Right ventricle myocardium inferior (tissue), 1 donor: ENCODE data around the gene ABCD1. TPM values are rescaled to one million over a fixed set of nuclear protein-coding genes. Genes with fewer than 3 reads are reported as not detected.

ENCODE experiments used
- ATAC-seq: fragments of 200-7000 bp; cut with Tn5 transposase; one replicate; pipeline ENCODE4 v1.9.1; 2020; ENCODE audit warnings: mild to moderate bottlenecking, moderate library complexity
- DNase-seq: peaks from one replicate; pipeline ENCODE4 v3.0.0; 2021; ENCODE audit errors: missing footprints
- intact Hi-C: fragments of 100-400 bp; cut with DNase I; formaldehyde crosslinking; loops from one replicate; pipeline ENCODE4 v1.11.0; 2022
- total RNA-seq: library from RNA; stranded (reverse); fragmentation: NEBNext Ultra II Directional; extraction: Animal tissue kit (Norgen Biotek cat#: 25700); gene quantifications from one replicate; pipeline ENCODE4 v1.2.1, GENCODE V29; 2021
- donor health status: DM: no; HTN: yes; CAD: no; lungs with severe emphysema.

The ABCD1 gene
- total RNA-seq, 1 donor from 2014 or later = 16.4 TPM

DNA sequence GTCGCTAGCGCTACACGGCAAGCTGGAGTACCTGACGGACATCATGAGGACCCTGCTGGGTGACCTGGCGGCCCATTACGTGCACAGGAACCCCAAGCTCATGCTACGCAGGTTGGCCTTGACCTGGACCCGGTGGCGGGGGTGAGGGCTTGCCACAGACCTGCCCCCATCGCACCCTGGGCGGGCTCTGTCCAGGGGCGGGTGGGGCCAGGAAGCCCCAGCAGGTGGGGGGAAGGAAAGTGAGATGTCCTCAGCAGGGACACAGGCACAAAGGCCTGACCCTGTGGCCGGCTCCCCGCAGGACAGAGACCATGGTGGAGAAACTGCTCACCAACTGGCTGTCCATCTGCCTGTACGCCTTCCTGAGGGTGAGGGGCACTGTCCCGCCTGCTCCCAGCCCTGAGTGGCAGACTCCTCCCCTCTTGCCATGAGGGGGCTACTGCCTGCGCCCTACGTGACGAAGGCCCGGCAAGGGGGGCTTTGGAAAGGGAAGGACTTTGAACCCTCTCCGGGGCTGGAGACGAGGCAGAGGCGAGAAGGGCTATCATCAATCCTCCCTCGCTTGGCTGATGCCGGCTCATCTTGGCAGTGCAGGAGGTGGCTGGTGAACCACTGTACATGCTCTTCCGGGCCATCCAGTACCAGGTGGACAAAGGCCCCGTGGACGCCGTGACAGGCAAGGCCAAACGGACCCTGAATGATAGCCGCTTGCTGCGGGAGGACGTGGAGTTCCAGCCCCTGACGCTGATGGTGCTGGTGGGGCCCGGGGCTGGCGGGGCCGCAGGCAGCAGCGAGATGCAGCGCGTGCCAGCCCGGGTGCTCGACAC, 50.9 kb downstream of the ABCD1 start:
- intact Hi-C loops = no loop called here
- no peak for ATAC-seq
- DNase-seq = peak; percentile 48

DNA sequence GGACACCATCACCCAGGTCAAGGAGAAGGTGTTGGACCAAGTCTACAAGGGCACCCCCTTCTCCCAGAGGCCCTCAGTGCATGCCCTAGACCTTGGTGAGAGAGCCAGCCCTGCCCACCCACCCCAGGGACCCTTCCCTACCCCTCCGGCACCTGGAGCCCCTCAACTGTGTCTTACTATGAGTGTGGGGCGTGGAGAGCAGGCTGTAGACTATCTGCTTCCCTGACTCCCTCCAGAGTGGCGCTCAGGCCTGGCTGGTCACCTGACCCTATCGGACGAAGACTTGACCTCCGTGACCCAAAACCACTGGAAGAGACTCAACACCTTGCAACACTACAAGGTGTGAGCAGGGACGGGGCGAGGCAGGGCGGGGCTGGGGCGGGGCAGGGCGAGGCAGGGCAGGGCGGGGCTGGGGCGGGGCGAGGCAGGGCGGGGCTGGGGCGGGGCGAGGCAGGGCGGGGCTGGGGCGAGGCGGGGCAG, 51.5 kb downstream of the ABCD1 start:
- ATAC-seq = no peak
- DNase-seq = peak; percentile 16
- intact Hi-C loops = no loop called here

DNA sequence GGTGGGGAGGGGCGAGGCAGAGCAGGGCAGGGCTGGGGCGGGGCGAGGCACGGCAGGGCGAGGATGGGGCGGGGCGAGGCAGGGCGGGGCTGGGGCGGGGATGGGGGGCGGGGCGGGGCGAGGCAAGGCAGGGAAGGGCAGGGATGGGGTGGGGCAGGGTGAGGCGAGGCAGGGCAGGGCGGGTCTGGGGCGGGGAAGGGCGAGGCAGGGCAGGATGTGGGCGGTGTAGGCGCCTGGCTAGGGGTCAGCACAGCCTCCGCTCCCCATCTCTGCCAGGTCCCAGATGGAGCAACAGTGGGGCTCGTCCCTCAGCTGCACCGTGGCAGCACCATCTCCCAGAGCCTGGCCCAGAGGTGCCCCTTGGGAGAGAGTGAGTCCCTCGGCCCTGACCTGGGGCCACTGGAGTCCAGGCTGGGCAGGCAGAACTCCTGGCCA, 52.0 kb downstream of the ABCD1 start:
- DNase-seq (peak; percentile 9), ATAC-seq (no peak)
- intact Hi-C loops = no loop called here

DNA sequence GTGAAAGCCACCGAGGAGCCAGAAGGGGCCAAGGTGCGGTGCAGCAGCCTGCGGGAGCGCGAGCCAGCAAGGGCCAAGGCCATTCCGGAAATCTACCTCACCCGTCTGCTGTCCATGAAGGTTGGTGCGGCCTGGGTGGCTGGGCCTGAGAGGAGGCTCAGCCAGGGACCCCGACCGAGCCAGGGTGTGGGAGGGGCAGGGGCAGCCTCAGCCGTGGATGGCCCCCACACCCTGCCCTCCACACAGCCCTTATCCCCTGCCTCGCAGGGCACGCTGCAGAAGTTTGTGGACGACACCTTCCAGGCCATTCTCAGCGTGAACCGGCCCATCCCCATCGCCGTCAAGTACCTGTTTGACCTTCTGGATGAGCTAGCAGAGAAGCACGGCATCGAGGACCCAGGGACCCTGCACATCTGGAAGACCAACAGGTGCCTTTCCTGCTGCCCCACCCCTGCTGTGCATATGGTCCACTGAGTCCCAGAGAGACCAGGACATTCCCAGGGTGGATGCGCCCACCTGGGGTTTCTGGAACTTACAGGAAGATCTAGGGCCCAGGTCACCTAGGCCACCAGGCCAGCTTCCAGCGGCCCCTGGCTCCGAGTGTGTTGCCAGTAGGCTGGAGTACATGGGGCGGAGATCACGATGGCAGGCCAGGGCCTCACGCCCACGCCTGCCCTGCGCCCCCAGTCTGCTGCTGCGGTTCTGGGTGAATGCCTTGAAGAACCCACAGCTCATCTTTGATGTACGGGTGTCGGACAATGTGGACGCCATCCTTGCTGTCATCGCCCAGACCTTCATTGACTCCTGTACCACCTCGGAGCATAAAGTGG, 52.8 kb downstream of the ABCD1 start:
- DNase-seq (peak; percentile 4), ATAC-seq (no peak)
- intact Hi-C loops = no loop called here

DNA sequence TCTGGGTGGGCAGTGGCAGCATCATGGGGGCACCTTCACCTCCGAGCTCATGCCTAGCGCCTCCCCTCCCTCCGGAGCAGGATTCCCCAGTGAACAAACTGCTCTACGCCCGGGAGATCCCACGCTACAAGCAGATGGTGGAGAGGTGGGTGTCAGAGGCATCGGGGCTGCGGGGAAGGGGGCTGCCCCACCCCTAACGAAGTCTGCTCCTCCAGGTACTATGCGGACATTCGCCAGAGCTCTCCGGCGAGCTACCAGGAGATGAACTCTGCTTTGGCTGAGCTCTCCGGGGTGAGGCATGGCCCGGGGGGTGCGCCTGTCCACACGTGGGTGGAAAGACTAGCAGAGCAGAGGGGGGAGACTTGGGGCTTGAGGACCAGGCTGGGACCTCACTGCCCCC, 53.5 kb downstream of the ABCD1 start:
- DNase-seq = peak; percentile 11
- no peak for ATAC-seq
- intact Hi-C loops = no loop called here

DNA sequence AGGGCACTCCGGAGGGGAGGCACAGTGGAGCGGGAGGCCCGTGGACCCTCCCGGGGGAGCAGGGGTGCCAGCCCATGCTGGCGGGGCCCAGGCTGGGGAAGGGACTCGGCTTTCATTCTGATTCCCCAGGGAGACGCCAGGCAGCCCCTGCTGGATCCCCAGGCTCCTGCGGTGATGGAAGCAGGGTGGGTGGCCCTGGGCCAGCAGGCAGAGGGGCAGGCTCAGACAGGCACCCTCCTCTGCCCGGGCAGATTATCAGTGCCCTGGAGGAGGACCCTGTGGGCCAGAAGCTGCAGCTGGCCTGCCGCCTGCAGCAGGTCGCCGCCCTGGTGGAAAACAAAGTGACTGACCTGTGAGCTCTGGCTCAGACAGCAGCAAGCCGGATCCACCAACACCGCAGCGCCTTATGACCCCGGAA, 54.0 kb downstream of the ABCD1 start:
- ATAC-seq (no peak), DNase-seq (peak; percentile 13)
- intact Hi-C loops = no loop called here

DNA sequence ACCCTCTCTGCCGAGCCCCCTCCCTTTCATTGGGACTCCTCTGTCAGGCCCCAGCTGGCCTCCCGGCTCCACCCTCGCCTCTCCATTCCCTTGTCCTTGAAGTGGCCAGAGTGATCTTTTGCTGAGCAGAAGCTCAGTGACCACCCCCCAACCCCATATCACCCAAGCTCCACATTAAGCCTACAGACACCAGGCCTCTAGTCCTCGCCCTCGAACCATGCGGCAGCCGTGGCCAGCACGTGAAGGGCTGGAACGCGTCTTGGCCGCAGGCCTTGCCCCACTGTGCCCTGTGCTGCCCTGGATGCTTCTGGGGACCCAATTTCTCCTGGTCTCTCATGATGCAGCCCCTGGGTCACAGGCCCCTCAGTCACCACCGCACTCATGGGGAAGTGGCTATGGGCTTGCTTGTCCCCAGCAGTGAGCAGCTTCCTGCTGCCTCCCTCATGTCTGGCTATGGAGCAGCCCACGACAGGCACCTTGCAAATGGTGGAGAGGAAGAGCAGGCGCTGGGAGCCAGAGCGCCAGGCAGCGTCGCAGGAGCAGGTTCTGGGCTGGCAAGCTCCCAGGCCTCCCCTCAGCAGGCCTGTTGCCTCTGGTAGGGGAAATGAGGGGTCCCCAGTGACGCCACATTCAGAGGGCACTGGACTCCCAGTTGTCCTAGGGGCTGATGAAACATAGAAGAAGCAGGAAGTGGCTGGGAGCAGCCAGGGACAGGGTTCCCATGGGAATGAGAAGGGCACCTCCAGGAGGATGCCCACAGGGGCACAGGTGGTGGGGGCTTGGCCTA, 55.4 kb downstream of the ABCD1 start:
- ATAC-seq = no peak
- DNase-seq = peak; percentile 61
- intact Hi-C loops = no loop called here

DNA sequence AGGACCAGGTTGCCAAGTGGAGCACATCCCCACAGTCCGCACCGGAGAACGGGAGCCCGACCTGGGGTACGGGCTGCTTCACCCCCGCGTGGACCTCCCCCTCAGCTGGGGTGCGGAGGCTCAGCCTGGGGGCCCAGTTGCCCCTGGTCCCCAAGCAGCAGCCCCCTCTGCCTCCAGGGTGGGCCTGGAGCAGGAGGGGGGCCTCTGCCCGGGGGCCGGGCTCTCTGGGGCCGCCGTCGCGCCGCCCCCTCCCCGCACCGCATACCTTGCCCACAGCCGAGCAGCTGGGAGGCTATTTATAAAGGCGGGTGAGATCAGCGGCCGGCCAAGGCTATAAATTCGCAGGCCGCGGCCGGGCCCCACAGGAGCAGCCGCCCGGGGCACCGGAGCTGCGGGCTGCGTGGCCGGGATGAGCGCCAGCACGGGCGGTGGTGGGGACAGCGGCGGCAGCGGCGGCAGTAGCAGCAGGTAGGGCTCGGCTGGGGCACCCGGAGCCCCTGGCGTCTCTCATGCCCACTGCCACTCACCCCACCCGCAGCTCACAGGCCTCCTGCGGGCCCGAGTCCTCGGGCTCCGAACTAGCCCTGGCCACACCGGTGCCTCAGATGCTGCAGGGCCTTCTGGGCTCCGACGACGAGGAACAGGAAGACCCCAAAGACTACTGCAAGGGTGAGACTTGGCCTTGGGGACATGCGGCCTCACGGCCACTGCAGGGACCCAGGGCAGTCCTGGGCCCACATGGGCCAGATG, 56.2 kb downstream of the ABCD1 start, which contains the start of gene SRPK3:
Gene SRPK3 (plus strand): TSS at position 364 of the 750 bp plus-strand sequence. CDS start 46 bp downstream, at position 410.
- ATAC-seq (peak; percentile 75), DNase-seq (peak; percentile 33)
- intact Hi-C loops = no loop called here

DNA sequence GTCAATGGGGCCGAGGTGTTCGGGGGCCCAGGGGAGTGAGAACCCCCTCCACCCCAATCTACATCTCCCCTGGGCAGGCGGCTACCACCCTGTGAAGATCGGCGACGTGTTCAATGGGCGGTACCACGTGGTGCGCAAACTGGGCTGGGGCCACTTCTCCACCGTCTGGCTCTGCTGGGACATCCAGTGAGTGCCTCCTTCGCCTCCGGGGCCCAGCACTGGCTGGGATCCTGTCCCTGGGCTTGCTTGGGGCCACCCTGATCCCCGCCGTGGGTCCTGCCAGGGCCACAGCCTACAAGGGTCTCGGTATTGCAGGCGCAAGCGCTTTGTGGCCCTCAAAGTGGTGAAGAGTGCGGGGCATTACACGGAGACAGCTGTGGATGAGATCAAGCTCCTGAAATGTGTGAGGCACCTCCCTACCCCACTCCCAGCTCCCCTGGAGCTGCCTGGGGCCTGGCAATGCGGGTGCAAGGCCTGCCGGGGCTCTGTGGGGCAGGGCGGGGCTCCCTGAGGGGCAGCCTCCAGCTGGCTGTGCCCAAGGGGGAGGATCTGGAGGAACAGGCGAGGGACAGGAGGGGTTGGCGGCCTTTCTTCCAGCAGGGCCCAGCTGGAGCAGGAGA, 56.9 kb downstream of the ABCD1 start:
- ATAC-seq = peak; percentile 67
- no peak for DNase-seq
- intact Hi-C loops = no loop called here

DNA sequence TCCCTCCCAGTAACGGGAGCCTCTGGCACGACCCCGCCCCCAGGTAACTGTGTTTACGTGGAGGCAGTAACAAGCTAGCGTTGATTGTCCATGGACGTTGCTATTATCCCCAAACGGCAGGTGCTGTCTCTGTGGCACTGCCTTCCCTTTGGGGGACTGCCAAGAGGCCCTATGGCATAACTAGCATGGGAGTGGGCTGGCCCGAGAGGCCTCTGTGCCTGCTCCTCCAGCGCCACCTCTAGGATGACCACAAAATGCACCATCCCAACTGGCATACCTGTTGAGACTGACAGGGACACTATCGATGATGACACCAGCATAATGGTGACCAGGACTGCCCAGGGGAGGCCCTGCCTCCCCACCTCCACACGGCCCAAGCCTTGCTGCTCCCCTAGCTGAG, 57.7 kb downstream of the ABCD1 start:
- ATAC-seq = no peak
- DNase-seq = no peak
- intact Hi-C loops = no loop called here

DNA sequence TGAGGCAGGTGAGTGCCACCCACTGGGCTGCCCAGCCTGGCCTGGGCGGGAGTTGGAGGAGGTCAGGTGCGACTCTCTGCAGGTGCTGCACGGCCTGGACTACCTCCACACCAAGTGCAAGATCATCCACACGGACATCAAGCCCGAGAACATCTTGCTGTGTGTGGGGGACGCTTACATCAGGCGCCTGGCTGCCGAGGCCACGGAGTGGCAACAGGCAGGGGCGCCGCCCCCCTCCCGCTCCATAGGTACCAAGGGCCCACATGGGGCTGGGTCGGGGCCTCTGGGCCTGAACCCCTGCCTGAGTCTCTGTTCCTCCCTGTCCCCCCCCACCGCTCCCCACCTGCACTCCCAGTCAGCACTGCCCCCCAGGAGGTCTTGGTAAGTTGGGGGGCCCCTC, 58.2 kb downstream of the ABCD1 start:
- DNase-seq (no peak), ATAC-seq (no peak)
- intact Hi-C loops = no loop called here

DNA sequence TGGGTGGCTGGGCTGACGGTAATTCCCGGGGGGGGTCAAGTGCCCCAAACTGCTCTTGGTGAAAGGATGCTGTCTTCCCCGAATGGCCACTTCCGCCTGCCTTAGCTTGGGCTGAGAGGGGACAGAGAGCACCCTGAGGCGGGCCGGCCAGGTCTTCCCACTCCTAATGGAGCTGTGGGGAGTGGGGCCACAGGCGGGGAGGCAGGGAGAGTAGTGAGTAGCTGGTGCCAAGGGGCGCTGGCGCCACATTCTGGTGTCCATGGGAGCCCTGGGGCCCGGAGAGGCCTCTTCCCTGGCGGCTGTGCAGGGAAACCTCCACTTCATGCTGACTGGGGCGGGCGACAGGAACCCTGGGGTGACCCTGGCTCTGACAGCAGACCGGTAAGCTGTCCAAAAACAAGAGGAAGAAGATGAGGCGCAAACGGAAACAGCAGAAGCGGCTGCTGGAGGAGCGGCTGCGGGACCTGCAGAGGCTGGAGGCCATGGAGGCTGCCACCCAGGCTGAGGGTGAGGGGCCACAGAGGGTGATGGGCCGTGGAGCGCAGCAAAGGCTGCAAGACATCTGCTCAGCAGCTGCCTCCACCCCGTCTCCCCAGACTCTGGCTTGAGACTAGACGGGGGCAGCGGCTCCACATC, 58.8 kb downstream of the ABCD1 start:
- intact Hi-C loops = no loop called here
- ATAC-seq (no peak), DNase-seq (no peak)

DNA sequence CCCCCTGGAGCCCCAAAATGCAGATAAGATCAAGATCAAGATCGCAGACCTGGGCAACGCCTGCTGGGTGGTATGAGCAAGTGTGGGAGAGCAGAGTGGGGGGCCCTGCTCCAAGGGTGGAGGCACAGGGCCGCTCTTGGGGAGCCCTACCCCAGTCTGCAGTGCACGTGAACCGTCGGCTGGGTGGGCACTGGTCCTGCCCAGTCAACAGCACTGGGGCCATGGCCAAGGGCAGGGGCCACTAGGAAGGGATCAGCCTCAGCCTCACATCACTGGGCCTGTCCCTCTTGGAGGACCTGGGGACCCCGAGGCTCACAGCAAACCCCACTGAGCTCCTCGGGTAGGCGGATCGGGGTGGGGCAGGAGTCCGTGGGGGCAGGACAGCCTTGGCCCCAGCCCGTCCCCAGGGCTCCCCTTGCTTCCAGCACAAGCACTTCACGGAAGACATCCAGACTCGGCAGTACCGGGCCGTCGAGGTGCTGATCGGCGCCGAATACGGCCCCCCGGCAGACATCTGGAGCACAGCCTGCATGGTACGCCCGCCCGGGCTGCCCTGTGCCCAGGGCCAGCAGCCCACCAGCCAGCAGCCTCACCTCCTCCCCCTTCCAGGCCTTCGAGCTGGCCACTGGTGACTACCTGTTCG, 59.8 kb downstream of the ABCD1 start:
- ATAC-seq = no peak
- DNase-seq = no peak
- intact Hi-C loops = no loop called here

DNA sequence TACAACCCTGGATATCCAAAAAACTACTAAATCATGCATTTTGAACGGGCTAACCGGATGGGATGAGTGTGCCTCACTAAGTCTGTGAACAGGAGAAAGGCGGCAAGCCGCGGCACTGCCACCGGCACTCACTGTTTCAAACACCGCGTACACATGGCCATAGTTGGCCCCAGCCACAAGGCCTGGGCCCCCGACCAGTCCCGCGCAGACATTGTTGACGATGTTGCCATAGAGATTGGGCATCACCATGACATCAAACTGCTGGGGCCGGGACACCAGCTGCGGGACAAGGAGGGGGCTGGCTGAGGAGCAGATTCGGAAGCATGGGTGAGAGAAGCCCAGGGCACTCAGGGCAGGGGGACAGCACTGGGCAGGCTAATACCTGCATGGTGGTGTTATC, 62.0 kb downstream of the ABCD1 start:
- no peak for DNase-seq
- intact Hi-C loops = no loop called here
- no peak for ATAC-seq

DNA sequence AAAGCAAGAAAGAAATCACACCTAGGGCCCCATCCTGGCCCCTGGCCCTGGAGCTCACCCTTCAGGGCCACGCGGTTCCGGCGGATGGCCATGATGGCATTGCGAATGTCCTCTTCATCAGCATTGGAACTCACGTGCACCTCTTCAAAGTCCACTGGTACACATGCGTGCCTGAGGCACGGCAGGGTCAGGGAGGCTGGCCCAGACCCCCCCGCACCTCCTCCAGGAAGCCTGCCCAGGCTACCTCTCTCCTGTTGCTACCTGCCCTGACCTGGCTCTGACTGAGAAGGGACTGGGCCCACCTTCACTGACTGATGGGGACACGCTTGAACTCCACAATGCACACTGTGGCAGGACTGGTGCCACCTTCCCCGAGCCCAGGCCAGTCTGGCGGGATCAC, 65.0 kb downstream of the ABCD1 start:
- no peak for ATAC-seq
- intact Hi-C loops = no loop called here
- no peak for DNase-seq

DNA sequence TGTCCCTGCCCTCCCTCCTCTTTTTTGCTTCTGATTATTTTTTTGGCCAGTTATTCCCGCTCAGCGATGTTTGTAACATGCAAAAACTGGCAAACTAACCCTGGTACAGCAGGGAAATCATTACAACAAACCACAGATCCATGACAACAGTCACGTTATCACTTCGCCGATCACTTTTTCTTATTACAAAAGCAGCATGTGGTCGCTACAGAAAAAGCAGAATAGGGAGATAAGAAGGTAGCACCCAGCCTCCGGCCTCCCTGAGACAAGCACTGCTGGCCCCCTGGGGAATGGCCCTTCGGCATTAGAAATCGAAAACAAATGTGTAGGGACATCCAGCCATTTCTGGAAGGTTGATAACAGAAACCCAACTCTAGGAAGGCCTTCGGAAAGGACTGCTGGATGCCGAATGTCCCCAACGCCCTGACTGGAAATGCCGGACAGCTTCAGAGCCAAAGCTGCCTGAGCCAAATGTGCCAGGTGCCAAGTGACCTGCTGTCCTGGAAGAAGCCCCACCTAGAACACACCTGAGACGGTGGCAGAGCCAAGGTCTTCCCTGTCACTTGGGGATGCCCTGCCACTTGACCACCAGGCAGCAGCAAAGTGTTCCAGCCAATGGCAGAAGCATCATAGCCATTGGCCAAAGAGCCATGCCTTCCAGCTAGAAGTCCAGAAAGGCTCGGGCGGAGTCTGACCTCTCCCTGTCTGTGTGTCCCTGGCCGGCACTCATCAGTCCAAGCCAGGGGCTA, 66.6 kb downstream of the ABCD1 start:
- ATAC-seq (no peak), DNase-seq (no peak)
- intact Hi-C loops = no loop called here
